Esophagus (tissue), 2 donors: ENCODE results near the gene SLC16A7. TPM values are rescaled to one million over a fixed set of nuclear protein-coding genes. Genes with fewer than 3 reads are reported as not detected.

ENCODE experiments used
- H3K27ac ChIP-seq, 2 donors: one replicate each; pipeline ENCODE4 v1.5.1; 2013; ENCODE audit warnings: low read depth in 2 of 2, mild to moderate bottlenecking in 2 of 2, inconsistent platforms in 1 of 2, low read length in 1 of 2, moderate library complexity in 1 of 2
- H3K27me3 ChIP-seq, 2 donors: one replicate each; pipeline ENCODE4 v1.6.1; 2013; ENCODE audit warnings: low read length in 2 of 2, control low read depth in 1 of 2, mild to moderate bottlenecking in 1 of 2; ENCODE audit not compliant: insufficient read depth in 2 of 2, control insufficient read depth in 1 of 2
- H3K36me3 ChIP-seq, 2 donors: one replicate each; pipeline ENCODE4 v1.6.1; 2013; ENCODE audit warnings: low read length in 1 of 2; ENCODE audit not compliant: control insufficient read depth in 2 of 2, insufficient read depth in 2 of 2
- H3K4me1 ChIP-seq, 2 donors: one replicate each; pipeline ENCODE4 v1.6.1; 2013; ENCODE audit warnings: low read length in 1 of 2; ENCODE audit not compliant: control insufficient read depth in 2 of 2, insufficient read depth in 2 of 2
- H3K4me3 ChIP-seq, 2 donors: one replicate each; pipeline ENCODE4 v1.5.1; 2013; ENCODE audit warnings: low read length in 2 of 2, mild to moderate bottlenecking in 2 of 2, low read depth in 1 of 2, moderate library complexity in 1 of 2
- H3K9me3 ChIP-seq, 2 donors: one replicate each; pipeline ENCODE4 v1.6.1; 2013; ENCODE audit warnings: mild to moderate bottlenecking in 2 of 2, low read depth in 1 of 2, low read length in 1 of 2, moderate library complexity in 1 of 2; ENCODE audit not compliant: control insufficient read depth in 2 of 2, insufficient read depth in 1 of 2
- WGBS, 2 donors: extraction: QIAGEN DNeasy Blood & Tissue Kit; methylation state at CpG; one replicate each; pipeline ENCODE4 v1.1.7; 2013; 5-methylcytosine and 5-hydroxymethylcytosine counted together
- polyA plus RNA-seq, 2 donors: library from polyadenylated mRNA; stranded (reverse); fragments of 200-250 nt; gene quantifications; one replicate each; pipeline ENCODE4 v1.2.3, GENCODE V29; 2013
- donor health status: healthy with polysubstance abuse.
- donor health status: Bipolar disorder and iron deficiency.

Gene SLC16A7
- polyA plus RNA-seq, 2 donors = 3.8 to 6.9 TPM

DNA sequence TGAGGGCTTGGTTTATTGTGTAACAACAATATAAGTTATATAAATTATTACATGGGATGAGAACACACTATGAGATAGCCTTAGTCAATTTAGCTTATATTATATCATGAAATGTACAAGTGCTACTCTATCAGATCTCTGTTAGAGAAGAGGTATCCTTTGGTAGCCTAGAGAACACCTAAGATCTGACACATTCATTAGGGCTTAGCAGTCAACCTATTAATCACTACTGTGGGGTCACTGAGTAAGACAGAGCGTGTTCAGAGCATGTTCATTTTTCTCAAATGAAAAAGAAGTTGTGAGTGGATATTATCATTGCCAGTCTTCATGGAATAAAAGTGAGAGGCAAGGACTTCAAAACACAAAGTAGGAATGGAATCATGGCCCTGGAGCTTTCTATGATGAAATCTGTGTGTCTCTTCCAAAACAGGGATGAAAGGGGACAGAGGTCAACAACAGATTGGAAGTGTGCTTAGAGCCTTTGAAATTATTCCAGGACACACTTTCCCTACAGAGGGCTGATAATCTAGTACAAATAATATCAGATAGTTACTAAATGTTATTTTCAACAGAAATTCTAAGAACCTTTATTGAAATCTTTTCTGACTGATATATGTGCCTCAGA is 114.3 kb downstream of the SLC16A7 start:
- 49 to 92% methylated on average over 1 of the region's 1 CpG for WGBS, 2 donors
- no peaks in the 10 kb centered on the region for H3K9me3 ChIP-seq
- no peak overlapping the region for H3K4me3 ChIP-seq
- no peaks in the 10 kb centered on the region for H3K27me3 ChIP-seq
- no peaks in the 10 kb centered on the region for H3K4me1 ChIP-seq
- no peaks in the 10 kb centered on the region for H3K36me3 ChIP-seq
- H3K27ac ChIP-seq = no peak overlapping the region

DNA sequence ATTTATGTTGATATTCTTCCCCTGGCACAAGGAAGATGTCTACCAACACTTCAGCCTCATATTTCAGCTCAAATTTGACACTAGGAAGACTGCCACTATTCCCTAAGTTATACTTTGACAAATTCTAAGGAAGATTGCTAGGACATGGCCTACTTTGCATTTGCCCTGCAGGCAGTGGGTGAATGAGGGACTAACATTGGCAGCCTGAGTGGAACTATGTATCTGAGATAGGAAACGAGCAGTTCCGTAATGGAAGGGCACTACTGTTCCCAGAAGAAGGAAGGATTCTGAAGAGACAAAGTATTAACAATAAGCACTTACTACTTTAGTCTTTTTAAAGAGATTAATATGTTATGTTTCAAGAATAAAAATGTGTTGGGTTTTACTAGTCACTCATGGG is 115.1 kb downstream of the SLC16A7 start:
- no peaks in the 10 kb centered on the region for H3K4me1 ChIP-seq
- no peaks in the 10 kb centered on the region for H3K36me3 ChIP-seq
- WGBS, 2 donors = 91 to 94% methylated on average over 2 of the region's 2 CpGs
- no peak overlapping the region for H3K27ac ChIP-seq
- no peak overlapping the region for H3K4me3 ChIP-seq
- H3K27me3 ChIP-seq = no peaks in the 10 kb centered on the region
- H3K9me3 ChIP-seq = no peaks in the 10 kb centered on the region

DNA sequence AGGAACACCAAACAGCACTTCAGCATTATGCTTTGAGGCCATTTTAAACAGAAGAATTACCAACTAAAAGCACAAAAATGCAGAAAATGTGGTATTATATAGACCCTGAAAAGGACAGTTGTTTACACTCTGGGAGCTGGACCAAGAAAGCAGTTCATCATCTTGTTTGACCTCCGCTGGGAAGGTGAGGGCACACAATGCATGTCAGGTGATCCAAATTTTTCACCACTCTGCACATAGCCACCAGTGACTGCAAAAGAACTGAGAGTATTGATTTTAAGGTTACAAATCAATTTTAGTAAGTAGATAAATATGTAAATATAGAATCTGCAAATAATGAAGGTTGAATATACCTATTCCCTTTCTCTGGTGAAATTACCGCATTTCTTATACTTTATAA is 119.6 kb downstream of the SLC16A7 start:
- H3K4me1 ChIP-seq = no peaks in the 10 kb centered on the region
- no peak overlapping the region for H3K4me3 ChIP-seq
- WGBS, 2 donors = 93 to 96% methylated on average over 2 of the region's 2 CpGs
- no peaks in the 10 kb centered on the region for H3K27me3 ChIP-seq
- no peaks in the 10 kb centered on the region for H3K9me3 ChIP-seq
- no peaks in the 10 kb centered on the region for H3K36me3 ChIP-seq
- H3K27ac ChIP-seq = no peak overlapping the region

DNA sequence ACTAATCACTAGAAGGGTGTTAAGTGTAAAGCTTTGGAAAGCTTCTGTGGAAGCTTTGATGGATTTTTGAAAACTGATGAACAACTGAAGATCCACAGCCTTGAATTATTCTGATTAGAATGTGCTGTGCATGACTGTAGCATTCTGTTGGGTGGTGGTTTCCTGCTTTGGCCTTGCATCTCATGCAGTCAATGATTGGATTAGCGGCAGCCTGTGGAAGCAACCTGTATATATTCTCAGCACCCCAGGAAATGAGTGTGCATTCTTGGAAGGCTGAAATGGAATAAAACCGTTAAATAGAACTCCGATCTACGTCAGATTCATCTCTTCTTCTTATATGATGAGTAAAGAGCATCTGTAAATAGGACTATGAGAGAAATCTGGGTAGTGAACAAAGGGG is 120.2 kb downstream of the SLC16A7 start:
- H3K27ac ChIP-seq = no peak overlapping the region
- no peaks in the 10 kb centered on the region for H3K9me3 ChIP-seq
- no peak overlapping the region for H3K4me3 ChIP-seq
- no peaks in the 10 kb centered on the region for H3K36me3 ChIP-seq
- H3K4me1 ChIP-seq = no peaks in the 10 kb centered on the region
- no peaks in the 10 kb centered on the region for H3K27me3 ChIP-seq
- 82 to 92% methylated on average over 4 of the region's 4 CpGs for WGBS, 2 donors

DNA sequence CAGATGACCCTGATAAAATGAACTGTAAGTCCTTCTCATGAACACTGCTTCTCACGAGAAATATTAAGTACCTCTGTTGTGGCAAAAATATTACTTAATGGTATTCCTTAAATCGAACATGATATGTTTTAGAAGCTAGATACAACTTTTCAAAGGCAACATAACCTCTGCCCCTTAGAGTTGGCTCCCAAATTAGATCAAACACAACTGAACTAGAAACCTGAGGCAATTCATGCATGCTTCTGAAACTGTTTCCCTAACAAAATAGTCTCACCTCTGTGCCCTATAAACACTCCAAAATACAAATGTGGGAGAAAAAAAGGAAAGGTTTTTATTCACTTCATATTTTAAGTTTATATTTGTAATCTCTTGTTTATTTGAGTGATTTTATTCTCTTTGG is 121.6 kb downstream of the SLC16A7 start:
- WGBS, 2 donors = 64% methylated on average over 2 of the region's 2 CpGs
- no peak overlapping the region for H3K4me3 ChIP-seq

DNA sequence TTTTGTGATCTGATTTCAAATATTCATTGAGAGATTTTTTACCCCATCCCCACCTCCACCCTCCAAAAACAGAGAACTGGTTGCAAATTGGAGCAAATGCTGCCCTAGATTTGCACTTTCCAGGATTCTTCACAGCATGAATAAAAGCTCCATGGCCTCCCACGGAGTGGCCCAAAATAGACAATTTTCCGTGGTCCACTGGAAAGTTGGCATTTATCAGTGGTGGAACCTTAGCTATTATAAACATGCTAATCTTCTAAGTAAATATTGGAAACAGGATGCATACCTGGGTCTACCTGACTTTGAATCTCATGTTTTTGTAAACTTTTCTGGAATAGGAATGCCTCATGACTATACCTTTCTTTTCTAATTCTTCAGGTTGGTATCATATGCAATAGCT is 123.9 kb downstream of the SLC16A7 start:
- Histone ChIP-seq H3K36me3 (no peaks in the 10 kb centered on the region), H3K27me3 (no peaks in the 10 kb centered on the region)
- WGBS, 2 donors = 51 to 52% methylated on average over 2 of the region's 2 CpGs

More for the DNA sequence above, 121.6 kb downstream of the SLC16A7 start:
- H3K27me3 ChIP-seq = no peaks in the 10 kb centered on the region
- H3K9me3 ChIP-seq = no peaks in the 10 kb centered on the region
- H3K36me3 ChIP-seq = no peaks in the 10 kb centered on the region
- H3K4me1 ChIP-seq = no peaks in the 10 kb centered on the region
- H3K27ac ChIP-seq = no peak overlapping the region

DNA sequence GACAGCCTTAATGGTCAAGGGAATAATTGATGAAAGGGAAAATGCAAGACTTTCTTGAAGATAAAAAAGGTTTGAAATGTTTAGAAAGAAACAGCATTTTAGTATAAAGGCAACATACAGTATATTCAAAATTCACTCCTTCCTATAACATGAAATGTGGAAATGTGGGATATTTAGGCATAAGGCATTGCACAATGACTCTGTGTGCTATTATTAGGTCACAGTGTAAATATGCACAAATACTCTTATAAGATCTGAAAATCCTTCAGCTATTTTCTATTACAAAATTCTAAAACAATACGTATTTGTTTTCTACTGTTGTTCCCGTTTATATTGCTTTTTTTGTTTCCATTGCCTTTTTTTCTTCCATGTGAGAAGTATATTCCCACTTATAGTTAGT is 127.7 kb downstream of the SLC16A7 start:
- Histone ChIP-seq H3K4me1 (no peaks in the 10 kb centered on the region), H3K4me3 (no peak overlapping the region), H3K36me3 (no peaks in the 10 kb centered on the region), H3K27me3 (no peaks in the 10 kb centered on the region), H3K27ac (no peak overlapping the region), H3K9me3 (no peaks in the 10 kb centered on the region)
- 70 to 80% methylated on average over 2 of the region's 2 CpGs for WGBS, 2 donors

More for the DNA sequence above, 123.9 kb downstream of the SLC16A7 start:
- H3K4me1 ChIP-seq = no peaks in the 10 kb centered on the region
- H3K27ac ChIP-seq = no peak overlapping the region
- H3K9me3 ChIP-seq = no peaks in the 10 kb centered on the region
- H3K4me3 ChIP-seq = no peak overlapping the region

DNA sequence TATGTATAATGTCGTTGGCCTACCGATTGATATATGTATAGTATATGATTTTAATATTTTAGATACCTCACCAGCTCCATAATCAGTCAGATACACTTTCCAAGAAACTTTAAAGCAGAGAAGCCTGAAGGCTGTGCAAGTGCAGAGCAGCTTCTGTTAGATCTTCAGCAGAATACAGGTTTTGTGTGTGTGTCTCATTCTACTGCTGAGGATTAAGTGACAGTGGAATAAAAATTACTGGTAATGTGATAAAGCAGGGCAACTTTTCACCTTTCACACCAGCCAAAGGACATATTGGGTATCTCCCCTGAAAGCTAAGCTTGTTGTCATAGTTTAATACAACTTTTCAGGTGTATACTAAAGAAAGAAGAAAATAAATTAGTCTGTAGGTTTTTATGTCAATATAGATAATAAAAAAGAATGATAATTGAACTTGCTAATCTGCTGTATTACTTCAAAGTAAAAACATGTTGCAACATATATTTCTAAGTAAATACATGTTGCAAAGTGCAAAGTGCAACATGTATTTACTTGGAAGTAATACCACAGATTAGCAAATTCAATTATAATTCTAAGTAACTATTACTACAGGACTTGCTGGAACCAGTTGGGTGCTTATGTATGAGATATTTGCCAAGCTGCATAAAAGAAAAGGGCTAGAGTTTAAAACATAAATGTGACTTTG is 128.3 kb downstream of the SLC16A7 start:
- H3K27ac ChIP-seq = no peak overlapping the region
- no peaks in the 10 kb centered on the region for H3K9me3 ChIP-seq
- 71 to 79% methylated on average over 2 of the region's 2 CpGs for WGBS, 2 donors
- H3K36me3 ChIP-seq = no peaks in the 10 kb centered on the region
- H3K4me1 ChIP-seq = no peaks in the 10 kb centered on the region
- no peak overlapping the region for H3K4me3 ChIP-seq
- no peaks in the 10 kb centered on the region for H3K27me3 ChIP-seq

DNA sequence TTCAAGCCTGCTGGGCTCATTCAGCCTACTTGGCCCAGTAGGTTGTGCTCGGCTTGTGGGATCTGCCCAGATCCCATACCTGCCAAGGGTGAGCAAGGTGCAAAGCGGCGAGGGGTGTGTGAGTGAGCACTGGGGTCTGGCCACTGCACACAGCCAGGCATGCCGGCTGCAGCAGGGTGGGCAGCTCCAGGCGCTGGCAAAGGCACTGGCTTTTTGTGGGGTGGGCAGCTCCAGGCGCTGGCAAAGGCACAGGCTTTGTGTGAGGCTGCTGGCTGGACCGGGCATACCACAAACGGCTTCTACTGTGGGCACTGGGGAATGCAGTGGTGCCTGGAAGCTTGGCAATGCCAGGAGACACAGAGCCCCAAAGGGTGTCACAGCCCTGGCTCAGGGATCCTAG is 137.4 kb downstream of the SLC16A7 start:
- 95 to 98% methylated on average over 8 of the region's 8 CpGs for WGBS, 2 donors
- H3K27me3 ChIP-seq = no peaks in the 10 kb centered on the region
- H3K4me3 ChIP-seq = no peak overlapping the region
- no peaks in the 10 kb centered on the region for H3K36me3 ChIP-seq
- H3K9me3 ChIP-seq = peaks cover 0 to 2% of the 10 kb centered on the region in 2 donors
- peaks cover 0 to 2% of the 10 kb centered on the region in 2 donors for H3K4me1 ChIP-seq
- no peak overlapping the region for H3K27ac ChIP-seq

DNA sequence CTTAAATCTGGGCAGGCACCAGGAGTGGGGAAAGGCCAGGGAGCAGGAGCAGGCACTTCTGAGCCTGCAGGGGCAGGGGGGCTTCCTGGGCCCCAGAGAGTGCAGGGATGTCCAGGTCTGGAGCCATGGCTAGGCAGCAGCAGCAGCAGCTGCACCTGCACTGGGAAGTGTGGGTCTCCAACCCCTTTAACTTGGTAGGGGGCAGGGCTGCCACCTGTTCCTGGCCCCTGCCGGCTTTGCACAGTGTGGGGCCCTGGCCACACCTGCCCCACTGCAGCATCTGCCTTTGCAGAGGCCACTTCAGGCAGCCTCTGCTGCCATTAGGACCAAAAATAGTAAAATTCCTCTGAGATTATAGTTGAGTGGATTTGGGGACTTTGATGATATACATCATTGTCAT is 138.5 kb downstream of the SLC16A7 start:
- 86 to 100% methylated on average over 1 of the region's 1 CpG for WGBS, 2 donors
- Histone ChIP-seq H3K36me3 (no peaks in the 10 kb centered on the region), H3K4me3 (no peak overlapping the region), H3K4me1 (peaks cover 0 to 2% of the 10 kb centered on the region in 2 donors), H3K27me3 (no peaks in the 10 kb centered on the region), H3K9me3 (peaks cover 0 to 2% of the 10 kb centered on the region in 2 donors), H3K27ac (no peak overlapping the region)
